GM12801 (cell line): ENCODE data around the gene RHOF.

ENCODE experiments used
- CTCF ChIP-seq: IDR thresholded peaks from one replicate; pipeline ENCODE4 v1.5.1; 2011; ENCODE audit warnings: control low read depth; ENCODE audit not compliant: insufficient read length; ENCODE audit errors: extremely low read depth

The RHOF gene

GRCh38 chr12:121801595-121802484 is 8.4 kb upstream of the RHOF start:
- no peak for TF ChIP-seq CTCF

GRCh38 chr12:121800694-121801594 is 7.5 kb upstream of the RHOF start:
- no peak for TF ChIP-seq CTCF

- TF ChIP-seq CTCF = no peak
Measured at GRCh38 chr12:121799842-121800693, 6.6 kb upstream of the RHOF start.

GRCh38 chr12:121799156-121799841 is 5.8 kb upstream of the RHOF start:
- TF ChIP-seq CTCF = no peak

- no peak for TF ChIP-seq CTCF
Measured at GRCh38 chr12:121798787-121799155, 5.3 kb upstream of the RHOF start.

GRCh38 chr12:121797937-121798786 is 4.7 kb upstream of the RHOF start:
- no peak for TF ChIP-seq CTCF
